IPS-20b (cell line): ENCODE measurements around the gene PLXND1.

Experiments used
- H3K27ac ChIP-seq: one replicate; pipeline ENCODE4 v1.5.1; 2013; ENCODE audit warnings: low read length
- H3K27me3 ChIP-seq: 2 replicates; pipeline ENCODE4 v1.6.1; 2013; ENCODE audit warnings: mild to moderate bottlenecking, low read length, inconsistent platforms; ENCODE audit not compliant: insufficient read depth
- H3K36me3 ChIP-seq: 2 replicates; pipeline ENCODE4 v1.6.1; 2013; ENCODE audit warnings: low read depth, mild to moderate bottlenecking, inconsistent platforms, low read length, moderate library complexity; ENCODE audit not compliant: insufficient read depth
- H3K4me1 ChIP-seq: 2 replicates; pipeline ENCODE4 v1.6.1; 2013; ENCODE audit warnings: mild to moderate bottlenecking, control low read depth, inconsistent platforms, low read length, moderate library complexity; ENCODE audit not compliant: insufficient read depth
- H3K4me3 ChIP-seq: 2 replicates; pipeline ENCODE4 v1.5.1; 2013; ENCODE audit warnings: mild to moderate bottlenecking, low read length, inconsistent platforms
- H3K9ac ChIP-seq: 2 replicates; pipeline ENCODE4 v1.6.1; 2013; ENCODE audit warnings: low read depth, mild to moderate bottlenecking, inconsistent platforms, low read length, moderate library complexity
- H3K9me3 ChIP-seq: 2 replicates; pipeline ENCODE4 v1.6.1; 2013; ENCODE audit warnings: mild to moderate bottlenecking, low read depth, low read length, inconsistent platforms; ENCODE audit not compliant: insufficient read depth

PLXND1 gene

DNA sequence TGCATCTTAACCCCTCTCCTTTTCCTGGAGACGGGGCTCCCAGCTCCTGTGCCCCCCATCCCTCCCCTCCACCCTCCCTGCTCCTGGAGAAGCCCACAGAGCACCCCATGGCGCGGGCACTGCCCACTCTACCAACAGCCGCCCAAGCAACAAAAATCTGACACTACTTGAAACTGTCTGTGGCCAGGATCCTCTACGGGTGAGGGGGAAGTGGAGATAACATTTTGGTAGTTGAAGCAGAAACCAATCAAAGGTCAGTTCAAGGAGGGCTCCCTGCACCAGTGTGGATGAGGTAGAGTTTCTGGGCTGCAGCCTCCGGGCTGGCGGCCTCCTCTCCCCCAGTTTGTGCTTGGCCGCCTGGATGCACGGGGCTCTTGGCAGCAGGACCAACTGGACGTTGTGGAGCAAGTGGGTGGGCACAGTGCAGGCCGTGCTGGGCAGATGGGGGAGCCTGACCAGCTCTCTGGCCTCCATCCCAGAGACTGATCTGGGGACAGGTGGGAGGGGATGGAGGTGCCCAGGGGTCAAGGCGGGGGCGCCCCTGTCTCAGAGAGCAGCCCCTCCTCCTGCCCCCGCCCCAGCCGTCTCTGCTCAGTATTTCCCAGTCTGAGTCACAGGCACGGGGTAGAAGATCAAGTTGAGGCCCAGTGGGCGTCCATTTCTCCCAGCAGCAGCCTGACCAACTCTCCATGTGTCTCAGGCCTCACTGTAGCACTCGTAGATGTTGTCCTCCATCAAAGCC, 50.7 kb downstream of the PLXND1 start:
- no peaks in the 10 kb centered on the region for H3K9me3 ChIP-seq
- H3K36me3 ChIP-seq: no peaks in the 10 kb centered on the region
- no peak overlapping the region for H3K4me3 ChIP-seq
- peaks cover 13% of the 10 kb centered on the region for H3K4me1 ChIP-seq
- H3K9ac ChIP-seq: no peak overlapping the region
- H3K27ac ChIP-seq: no peak overlapping the region
- no peaks in the 10 kb centered on the region for H3K27me3 ChIP-seq

DNA sequence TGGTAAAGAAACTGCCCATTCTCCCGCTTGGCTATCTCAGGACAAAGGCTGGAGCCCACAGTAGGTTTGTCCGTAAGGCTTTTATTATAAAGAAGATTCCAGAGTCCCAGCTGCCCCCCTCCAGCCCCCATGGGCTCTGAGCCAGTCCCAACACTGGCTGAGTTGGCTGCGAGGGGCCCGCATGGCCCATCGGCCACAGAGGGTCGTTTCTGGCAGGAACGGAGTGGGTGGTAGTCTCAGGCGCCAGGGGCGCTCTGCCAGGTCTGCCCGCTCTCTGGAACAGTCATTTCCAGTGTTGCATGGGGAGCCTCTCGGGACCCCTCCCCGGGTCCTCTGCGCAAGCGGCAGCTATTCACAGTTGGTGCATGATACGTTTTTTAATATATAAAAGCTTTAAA, 51.3 kb downstream of the PLXND1 start:
- Histone ChIP-seq H3K9me3 (no peaks in the 10 kb centered on the region), H3K4me3 (no peak overlapping the region), H3K36me3 (no peaks in the 10 kb centered on the region), H3K27me3 (no peaks in the 10 kb centered on the region), H3K27ac (no peak overlapping the region), H3K9ac (no peak overlapping the region), H3K4me1 (peaks cover 9% of the 10 kb centered on the region; the same call in 1 of the 2 replicates)

DNA sequence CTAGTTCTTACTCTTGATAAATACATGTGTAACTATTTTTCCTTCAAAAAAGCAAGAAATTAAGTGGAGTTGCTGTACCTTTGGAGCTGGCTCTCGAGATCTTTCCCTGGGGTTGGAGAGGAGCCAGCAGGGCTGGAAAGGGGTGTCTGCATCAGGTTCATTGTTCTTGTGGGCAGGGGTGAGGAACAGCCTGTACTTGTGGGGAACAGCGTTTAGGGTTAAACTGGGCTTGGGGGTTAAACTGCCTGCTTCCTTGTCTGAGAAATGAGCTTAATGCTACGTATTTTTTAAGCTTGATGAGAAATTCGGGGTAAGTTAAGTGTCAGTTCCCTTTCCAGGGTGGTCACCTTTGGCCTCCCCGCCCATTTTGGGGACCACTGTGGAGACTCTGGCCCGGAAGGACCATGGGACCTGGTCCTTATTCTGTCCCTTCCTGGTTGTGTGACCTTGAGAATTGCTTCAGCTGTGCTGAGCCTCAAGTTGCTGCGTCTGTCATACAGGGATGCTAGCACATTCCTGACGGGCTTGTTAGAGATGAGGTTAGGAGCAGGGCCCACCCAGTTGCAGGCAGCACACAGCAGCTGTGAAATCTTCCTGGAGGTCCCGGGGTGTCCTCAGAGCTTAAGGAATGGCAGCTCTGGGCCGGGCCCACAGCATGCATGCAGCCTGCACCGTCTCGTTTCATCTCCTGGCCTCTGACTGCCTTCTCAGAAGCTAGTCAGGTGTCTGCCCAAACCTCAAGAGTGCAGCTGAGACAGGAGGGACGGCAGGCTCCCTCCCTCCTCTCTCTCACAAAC, 51.9 kb downstream of the PLXND1 start:
- Histone ChIP-seq H3K9ac (no peak overlapping the region), H3K27me3 (no peaks in the 10 kb centered on the region), H3K36me3 (no peaks in the 10 kb centered on the region), H3K4me1 (peaks cover 9% of the 10 kb centered on the region; the same call in 1 of the 2 replicates), H3K4me3 (no peak overlapping the region), H3K9me3 (no peaks in the 10 kb centered on the region), H3K27ac (no peak overlapping the region)

DNA sequence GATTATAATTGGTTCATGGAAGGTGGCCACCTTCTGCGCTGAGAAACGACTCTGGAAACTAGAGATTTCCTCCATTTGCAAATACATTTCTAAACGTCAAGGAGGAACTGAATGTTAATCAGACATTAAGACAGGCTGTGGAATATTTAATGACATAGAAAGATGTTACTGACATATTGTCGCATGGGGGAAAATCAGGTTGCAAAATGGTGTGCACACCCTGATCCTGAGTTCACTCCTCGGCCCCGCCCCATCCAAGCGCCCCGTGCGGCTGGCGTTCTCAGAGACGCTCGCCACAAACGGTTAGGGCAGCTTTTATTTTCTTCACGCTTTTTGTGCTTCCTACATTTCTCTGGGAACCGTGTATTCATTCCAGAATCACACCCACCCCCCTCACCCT, 52.8 kb downstream of the PLXND1 start:
- Histone ChIP-seq H3K36me3 (no peaks in the 10 kb centered on the region), H3K4me1 (peaks cover 9% of the 10 kb centered on the region; the same call in 1 of the 2 replicates), H3K9ac (no peak overlapping the region), H3K27ac (no peak overlapping the region), H3K4me3 (no peak overlapping the region), H3K9me3 (no peaks in the 10 kb centered on the region), H3K27me3 (no peaks in the 10 kb centered on the region)

DNA sequence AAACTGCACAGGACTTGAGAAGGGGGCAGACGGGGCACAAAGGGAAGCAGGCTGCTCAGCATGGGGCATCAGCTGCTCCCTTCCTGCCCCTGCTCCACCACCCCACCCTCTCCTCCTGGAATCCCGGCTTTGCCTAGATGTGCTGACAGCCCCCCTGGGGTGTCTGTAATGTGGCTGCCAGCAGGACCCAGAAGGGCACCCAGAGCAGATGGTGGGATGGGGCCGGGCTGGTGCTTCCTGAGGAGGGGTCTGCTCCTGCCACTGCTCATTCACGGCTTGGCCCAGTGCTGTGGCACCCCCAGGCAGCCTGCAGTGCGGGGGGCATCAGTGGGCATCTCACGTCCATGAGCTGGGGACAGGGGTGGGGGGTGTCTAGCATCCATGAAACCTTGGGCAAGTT, 53.3 kb downstream of the PLXND1 start:
- Histone ChIP-seq H3K4me3 (no peak overlapping the region), H3K36me3 (no peaks in the 10 kb centered on the region), H3K9ac (no peak overlapping the region), H3K27ac (no peak overlapping the region), H3K9me3 (no peaks in the 10 kb centered on the region), H3K27me3 (no peaks in the 10 kb centered on the region), H3K4me1 (peaks cover 9% of the 10 kb centered on the region; the same call in 1 of the 2 replicates)

DNA sequence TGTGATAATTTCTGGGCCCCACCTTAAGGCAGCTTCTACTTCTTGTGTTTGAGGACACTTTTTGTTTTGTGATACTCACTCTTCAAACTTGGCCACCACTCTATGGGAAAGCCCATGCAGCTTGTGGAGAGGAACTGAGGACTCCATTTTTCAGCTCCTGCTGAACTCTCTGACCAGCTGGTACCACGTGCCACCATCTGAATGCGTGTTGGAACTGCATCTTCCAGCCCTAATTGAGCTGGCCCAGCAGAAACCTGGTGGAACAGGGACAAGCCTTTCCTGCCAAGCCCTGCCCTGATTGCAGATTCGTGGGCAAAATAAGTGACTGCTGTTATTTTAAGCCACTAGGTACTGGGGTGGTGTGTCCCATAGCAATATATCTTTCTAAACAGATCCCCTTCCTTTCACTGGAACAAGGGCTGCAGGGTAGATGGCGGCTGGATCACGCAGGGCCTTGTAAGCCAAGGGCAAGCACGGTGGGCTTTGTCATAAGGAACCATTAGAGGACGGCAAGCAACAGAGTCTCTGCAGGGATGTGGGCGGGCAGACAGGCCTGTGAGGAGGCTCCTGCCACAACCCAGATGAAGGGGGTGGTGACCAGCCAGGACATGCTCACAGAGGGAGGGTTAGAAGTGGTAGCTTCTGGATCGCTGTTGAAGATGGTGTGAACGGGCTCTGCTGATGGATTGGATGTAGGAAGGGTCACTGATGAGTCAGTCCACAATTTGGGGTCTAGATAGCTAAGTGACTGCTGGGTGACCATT, 54.0 kb downstream of the PLXND1 start:
- Histone ChIP-seq H3K9ac (no peak overlapping the region), H3K4me3 (no peak overlapping the region), H3K9me3 (no peaks in the 10 kb centered on the region), H3K4me1 (peaks cover 9% of the 10 kb centered on the region; the same call in 1 of the 2 replicates), H3K27me3 (no peaks in the 10 kb centered on the region), H3K36me3 (no peaks in the 10 kb centered on the region), H3K27ac (no peak overlapping the region)

DNA sequence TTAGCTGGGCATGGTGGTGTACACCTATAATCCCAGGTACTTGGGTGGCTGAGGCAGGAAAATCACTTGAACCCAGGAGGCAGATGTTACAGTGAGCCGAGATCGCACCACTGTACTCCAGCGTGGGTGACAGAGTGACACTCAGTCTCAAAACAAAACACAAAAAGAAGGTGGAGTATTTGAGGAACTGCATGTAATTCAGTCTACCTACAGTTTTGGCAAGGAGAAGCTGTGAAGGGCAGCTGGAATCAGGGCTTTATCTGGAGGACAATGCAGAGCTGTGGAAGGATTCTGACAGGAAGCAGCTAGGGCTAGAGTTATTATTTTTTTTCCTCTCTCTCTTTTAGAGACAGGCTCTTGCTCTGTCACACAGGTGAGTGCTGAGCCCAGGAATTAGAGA, 56.7 kb downstream of the PLXND1 start:
- H3K9me3 ChIP-seq: no peaks in the 10 kb centered on the region
- no peak overlapping the region for H3K4me3 ChIP-seq
- no peaks in the 10 kb centered on the region for H3K4me1 ChIP-seq
- no peak overlapping the region for H3K27ac ChIP-seq
- no peak overlapping the region; the same call in 1 of the 2 replicates for H3K9ac ChIP-seq
- no peaks in the 10 kb centered on the region for H3K27me3 ChIP-seq
- no peaks in the 10 kb centered on the region for H3K36me3 ChIP-seq

DNA sequence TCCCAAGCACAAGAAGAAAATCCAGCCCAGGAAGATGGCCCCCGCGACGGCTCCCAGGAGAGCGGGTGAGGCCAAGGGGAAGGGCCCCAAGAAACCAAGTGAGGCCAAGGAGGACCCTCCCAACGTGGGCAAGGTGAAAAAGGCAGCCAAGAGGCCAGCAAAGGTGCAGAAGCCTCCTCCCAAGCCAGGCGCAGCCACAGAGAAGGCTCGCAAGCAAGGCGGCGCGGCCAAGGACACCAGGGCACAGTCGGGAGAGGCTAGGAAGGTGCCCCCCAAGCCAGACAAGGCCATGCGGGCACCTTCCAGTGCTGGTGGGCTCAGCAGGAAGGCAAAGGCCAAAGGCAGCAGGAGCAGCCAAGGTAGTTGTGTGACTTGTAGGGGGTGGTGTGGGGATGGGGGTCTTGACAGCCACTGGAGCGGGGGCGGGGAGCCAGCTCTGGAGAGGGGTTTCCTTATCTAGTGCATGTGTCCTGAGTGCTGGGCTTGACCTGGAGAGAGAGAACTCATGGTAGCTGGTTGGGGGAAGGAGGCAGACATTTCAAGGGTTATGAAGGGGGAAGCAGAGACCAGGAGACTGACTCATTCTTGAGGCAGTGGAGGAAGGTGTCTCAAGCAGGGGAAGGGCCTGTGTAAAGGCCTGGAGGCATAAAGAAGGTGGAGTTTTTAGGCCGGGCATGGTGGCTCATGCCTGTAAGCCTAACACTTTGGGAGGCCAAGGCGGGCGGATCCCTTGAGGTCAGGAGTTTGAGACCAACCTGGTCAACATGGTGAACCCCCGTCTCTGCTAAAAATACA, 57.3 kb downstream of the PLXND1 start:
- no peak overlapping the region; the same call in 1 of the 2 replicates for H3K9ac ChIP-seq
- no peaks in the 10 kb centered on the region for H3K4me1 ChIP-seq
- H3K27ac ChIP-seq: no peak overlapping the region
- H3K9me3 ChIP-seq: no peaks in the 10 kb centered on the region
- no peak overlapping the region for H3K4me3 ChIP-seq
- no peaks in the 10 kb centered on the region for H3K36me3 ChIP-seq
- no peaks in the 10 kb centered on the region for H3K27me3 ChIP-seq

DNA sequence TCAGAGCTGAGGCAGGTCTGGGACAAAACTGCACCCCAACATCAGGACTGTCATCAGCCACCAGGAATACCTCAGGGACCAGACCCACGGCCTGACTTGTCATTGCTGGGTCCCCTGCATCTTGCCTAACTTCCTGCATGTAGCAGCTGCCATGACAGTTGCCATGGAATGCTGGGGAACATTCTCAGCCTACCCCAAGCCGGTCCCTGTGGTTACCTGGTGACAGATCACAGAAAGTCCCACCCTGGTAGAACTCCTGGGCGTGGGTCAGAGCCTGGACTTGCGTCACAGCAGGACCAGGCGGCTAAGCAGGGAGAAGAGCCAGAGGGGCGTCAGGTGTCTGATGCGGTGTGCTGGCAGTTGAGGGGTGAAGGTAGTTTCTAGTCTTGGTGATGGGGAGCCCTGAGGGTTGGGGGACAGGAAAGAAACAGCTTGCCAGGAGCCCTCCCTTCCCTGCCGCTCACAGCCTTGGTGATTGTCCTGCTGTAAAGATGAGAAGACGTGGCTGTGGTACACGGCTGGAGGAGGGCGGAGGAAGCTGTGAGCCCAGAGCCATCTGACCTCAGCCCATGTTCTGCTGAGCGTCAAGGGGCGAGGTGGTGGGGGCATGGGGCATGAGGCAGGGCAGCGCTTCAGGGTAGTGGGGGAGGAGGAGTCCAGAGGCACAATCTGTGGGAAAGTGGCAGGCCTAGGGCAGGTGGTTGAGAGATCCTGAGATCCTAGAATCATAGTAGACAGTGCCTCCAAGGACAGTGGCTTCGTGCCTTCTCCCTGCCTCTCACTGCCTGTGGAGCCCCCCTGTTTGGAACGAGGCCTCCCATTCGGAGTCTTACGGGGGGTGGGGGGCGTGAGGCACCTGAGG, 58.1 kb downstream of the PLXND1 start:
- Histone ChIP-seq H3K9ac (no peak overlapping the region), H3K4me1 (no peaks in the 10 kb centered on the region), H3K36me3 (no peaks in the 10 kb centered on the region), H3K27ac (no peak overlapping the region), H3K9me3 (no peaks in the 10 kb centered on the region), H3K27me3 (no peaks in the 10 kb centered on the region), H3K4me3 (no peak overlapping the region)

DNA sequence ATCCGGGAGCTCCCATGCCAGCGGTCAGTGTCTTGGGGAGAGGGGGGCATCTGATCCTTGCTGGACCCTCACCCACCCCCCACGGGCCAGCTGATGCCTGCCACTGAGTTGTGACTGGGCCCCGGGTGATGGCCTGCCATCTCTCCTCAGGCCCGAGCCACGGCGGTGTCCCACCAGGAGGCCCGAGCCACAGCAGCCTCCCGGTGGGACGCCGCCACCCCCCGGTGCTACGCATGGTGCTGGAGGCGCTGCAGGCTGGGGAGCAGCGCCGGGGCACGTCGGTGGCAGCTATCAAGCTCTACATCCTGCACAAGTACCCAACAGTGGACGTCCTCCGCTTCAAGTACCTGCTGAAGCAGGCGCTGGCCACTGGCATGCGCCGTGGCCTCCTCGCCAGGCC, 59.2 kb downstream of the PLXND1 start:
- Histone ChIP-seq H3K4me3 (no peak overlapping the region), H3K27ac (no peak overlapping the region), H3K27me3 (no peaks in the 10 kb centered on the region), H3K4me1 (no peaks in the 10 kb centered on the region), H3K9ac (no peak overlapping the region), H3K9me3 (no peaks in the 10 kb centered on the region), H3K36me3 (no peaks in the 10 kb centered on the region)
